ENCODE results near the gene RGS2. TPM values are rescaled to one million over a fixed set of nuclear protein-coding genes. Genes with fewer than 3 reads are reported as not detected.

Gene RGS2
- total RNA-seq, 1 donor from 2014 or later = 110 TPM

GRCh38 chr1:192817246-192817645 is 8.4 kb downstream of the RGS2 start:
- Histone ChIP-seq H3K9ac (ENCODE audit: low read depth in 1 of 3, low read length in 3 of 3) (no peak overlapping the region), H3K4me1 (ENCODE audit: control insufficient read depth in 3 of 3, insufficient read depth in 3 of 3, low read length in 3 of 3) (no peaks in the 10 kb centered on the region), H3K27me3 (ENCODE audit: control insufficient read depth in 3 of 3, insufficient read depth in 3 of 3, low read length in 3 of 3) (no peaks in the 10 kb centered on the region), H3K36me3 (ENCODE audit: control insufficient read depth in 3 of 3, insufficient read depth in 3 of 3, low read length in 3 of 3) (no peaks in the 10 kb centered on the region), H3K27ac (ENCODE audit: low read depth, low read length) (no peak overlapping the region), H3K9me3 (ENCODE audit: control insufficient read depth in 3 of 3, low read length in 3 of 3) (no peaks in the 10 kb centered on the region), H3K4me3 (ENCODE audit: low read length in 3 of 3) (no peak overlapping the region)

- Histone ChIP-seq H3K36me3 (ENCODE audit: control insufficient read depth in 3 of 3, insufficient read depth in 3 of 3, low read length in 3 of 3) (no peaks in the 10 kb centered on the region), H3K4me1 (ENCODE audit: control insufficient read depth in 3 of 3, insufficient read depth in 3 of 3, low read length in 3 of 3) (no peaks in the 10 kb centered on the region), H3K9me3 (ENCODE audit: control insufficient read depth in 3 of 3, low read length in 3 of 3) (no peaks in the 10 kb centered on the region), H3K27me3 (ENCODE audit: control insufficient read depth in 3 of 3, insufficient read depth in 3 of 3, low read length in 3 of 3) (no peaks in the 10 kb centered on the region), H3K4me3 (ENCODE audit: low read length in 3 of 3) (no peak overlapping the region), H3K9ac (ENCODE audit: low read depth in 1 of 3, low read length in 3 of 3) (no peak overlapping the region), H3K27ac (ENCODE audit: low read depth, low read length) (no peak overlapping the region)
Measured at GRCh38 chr1:192821296-192821695, 12.5 kb downstream of the RGS2 start.

GRCh38 chr1:192824511-192824910 is 15.7 kb downstream of the RGS2 start:
- Histone ChIP-seq H3K9ac (ENCODE audit: low read depth in 1 of 3, low read length in 3 of 3) (no peak overlapping the region), H3K4me1 (ENCODE audit: control insufficient read depth in 3 of 3, insufficient read depth in 3 of 3, low read length in 3 of 3) (no peaks in the 10 kb centered on the region), H3K9me3 (ENCODE audit: control insufficient read depth in 3 of 3, low read length in 3 of 3) (no peaks in the 10 kb centered on the region), H3K4me3 (ENCODE audit: low read length in 3 of 3) (no peak overlapping the region), H3K27me3 (ENCODE audit: control insufficient read depth in 3 of 3, insufficient read depth in 3 of 3, low read length in 3 of 3) (no peaks in the 10 kb centered on the region), H3K27ac (ENCODE audit: low read depth, low read length) (no peak overlapping the region), H3K36me3 (ENCODE audit: control insufficient read depth in 3 of 3, insufficient read depth in 3 of 3, low read length in 3 of 3) (no peaks in the 10 kb centered on the region)

GRCh38 chr1:192826791-192827546 is 18.1 kb downstream of the RGS2 start:
- H3K4me3 ChIP-seq (ENCODE audit: low read length in 3 of 3) = no peak overlapping the region
- no peak overlapping the region for H3K27ac ChIP-seq (ENCODE audit: low read depth, low read length)
- H3K36me3 ChIP-seq (ENCODE audit: control insufficient read depth in 3 of 3, insufficient read depth in 3 of 3, low read length in 3 of 3) = no peaks in the 10 kb centered on the region
- H3K9ac ChIP-seq (ENCODE audit: low read depth in 1 of 3, low read length in 3 of 3) = no peak overlapping the region
- no peaks in the 10 kb centered on the region for H3K4me1 ChIP-seq (ENCODE audit: control insufficient read depth in 3 of 3, insufficient read depth in 3 of 3, low read length in 3 of 3)
- no peaks in the 10 kb centered on the region for H3K27me3 ChIP-seq (ENCODE audit: control insufficient read depth in 3 of 3, insufficient read depth in 3 of 3, low read length in 3 of 3)
- no peaks in the 10 kb centered on the region for H3K9me3 ChIP-seq (ENCODE audit: control insufficient read depth in 3 of 3, low read length in 3 of 3)

- no peak overlapping the region for H3K4me3 ChIP-seq (ENCODE audit: low read length in 3 of 3)
- H3K4me1 ChIP-seq (ENCODE audit: control insufficient read depth in 3 of 3, insufficient read depth in 3 of 3, low read length in 3 of 3) = no peaks in the 10 kb centered on the region
- no peak overlapping the region for H3K27ac ChIP-seq (ENCODE audit: low read depth, low read length)
- no peak overlapping the region for H3K9ac ChIP-seq (ENCODE audit: low read depth in 1 of 3, low read length in 3 of 3)
- no peaks in the 10 kb centered on the region for H3K9me3 ChIP-seq (ENCODE audit: control insufficient read depth in 3 of 3, low read length in 3 of 3)
- no peaks in the 10 kb centered on the region for H3K27me3 ChIP-seq (ENCODE audit: control insufficient read depth in 3 of 3, insufficient read depth in 3 of 3, low read length in 3 of 3)
- no peaks in the 10 kb centered on the region for H3K36me3 ChIP-seq (ENCODE audit: control insufficient read depth in 3 of 3, insufficient read depth in 3 of 3, low read length in 3 of 3)
Measured at GRCh38 chr1:192830595-192831246, 21.9 kb downstream of the RGS2 start.

- Histone ChIP-seq H3K9me3 (ENCODE audit: control insufficient read depth in 3 of 3, low read length in 3 of 3) (no peaks in the 10 kb centered on the region), H3K9ac (ENCODE audit: low read depth in 1 of 3, low read length in 3 of 3) (no peak overlapping the region), H3K4me1 (ENCODE audit: control insufficient read depth in 3 of 3, insufficient read depth in 3 of 3, low read length in 3 of 3) (no peaks in the 10 kb centered on the region), H3K4me3 (ENCODE audit: low read length in 3 of 3) (no peak overlapping the region), H3K27me3 (ENCODE audit: control insufficient read depth in 3 of 3, insufficient read depth in 3 of 3, low read length in 3 of 3) (no peaks in the 10 kb centered on the region), H3K36me3 (ENCODE audit: control insufficient read depth in 3 of 3, insufficient read depth in 3 of 3, low read length in 3 of 3) (no peaks in the 10 kb centered on the region), H3K27ac (ENCODE audit: low read depth, low read length) (no peak overlapping the region)
Measured at GRCh38 chr1:192831706-192832355, 23.0 kb downstream of the RGS2 start.

GRCh38 chr1:192832492-192832891 is 23.7 kb downstream of the RGS2 start:
- H3K36me3 ChIP-seq (ENCODE audit: control insufficient read depth in 3 of 3, insufficient read depth in 3 of 3, low read length in 3 of 3) = no peaks in the 10 kb centered on the region
- no peaks in the 10 kb centered on the region for H3K9me3 ChIP-seq (ENCODE audit: control insufficient read depth in 3 of 3, low read length in 3 of 3)
- no peak overlapping the region for H3K4me3 ChIP-seq (ENCODE audit: low read length in 3 of 3)
- no peaks in the 10 kb centered on the region for H3K27me3 ChIP-seq (ENCODE audit: control insufficient read depth in 3 of 3, insufficient read depth in 3 of 3, low read length in 3 of 3)
- no peaks in the 10 kb centered on the region for H3K4me1 ChIP-seq (ENCODE audit: control insufficient read depth in 3 of 3, insufficient read depth in 3 of 3, low read length in 3 of 3)
- no peak overlapping the region for H3K27ac ChIP-seq (ENCODE audit: low read depth, low read length)
- no peak overlapping the region for H3K9ac ChIP-seq (ENCODE audit: low read depth in 1 of 3, low read length in 3 of 3)

GRCh38 chr1:192835116-192835515 is 26.3 kb downstream of the RGS2 start:
- H3K9me3 ChIP-seq (ENCODE audit: control insufficient read depth in 3 of 3, low read length in 3 of 3) = no peaks in the 10 kb centered on the region
- no peak overlapping the region for H3K27ac ChIP-seq (ENCODE audit: low read depth, low read length)
- no peak overlapping the region for H3K9ac ChIP-seq (ENCODE audit: low read depth in 1 of 3, low read length in 3 of 3)
- no peaks in the 10 kb centered on the region for H3K4me1 ChIP-seq (ENCODE audit: control insufficient read depth in 3 of 3, insufficient read depth in 3 of 3, low read length in 3 of 3)
- no peaks in the 10 kb centered on the region for H3K36me3 ChIP-seq (ENCODE audit: control insufficient read depth in 3 of 3, insufficient read depth in 3 of 3, low read length in 3 of 3)
- no peak overlapping the region for H3K4me3 ChIP-seq (ENCODE audit: low read length in 3 of 3)
- no peaks in the 10 kb centered on the region for H3K27me3 ChIP-seq (ENCODE audit: control insufficient read depth in 3 of 3, insufficient read depth in 3 of 3, low read length in 3 of 3)

GRCh38 chr1:192839162-192840066 is 30.6 kb downstream of the RGS2 start:
- H3K27me3 ChIP-seq (ENCODE audit: control insufficient read depth in 3 of 3, insufficient read depth in 3 of 3, low read length in 3 of 3) = no peaks in the 10 kb centered on the region
- no peak overlapping the region for H3K27ac ChIP-seq (ENCODE audit: low read depth, low read length)
- H3K9ac ChIP-seq (ENCODE audit: low read depth in 1 of 3, low read length in 3 of 3) = no peak overlapping the region
- no peaks in the 10 kb centered on the region for H3K36me3 ChIP-seq (ENCODE audit: control insufficient read depth in 3 of 3, insufficient read depth in 3 of 3, low read length in 3 of 3)
- no peaks in the 10 kb centered on the region for H3K4me1 ChIP-seq (ENCODE audit: control insufficient read depth in 3 of 3, insufficient read depth in 3 of 3, low read length in 3 of 3)
- no peak overlapping the region for H3K4me3 ChIP-seq (ENCODE audit: low read length in 3 of 3)
- H3K9me3 ChIP-seq (ENCODE audit: control insufficient read depth in 3 of 3, low read length in 3 of 3) = no peaks in the 10 kb centered on the region

Measured in skeletal muscle tissue (tissue), 4 donors.